NCI-H1694 treated with DMSO at 0.1 percent for 48 hours (cell line): ENCODE data around the gene COX6B1.
"Not testable (repeated sequence)": the region's sequence is repeated elsewhere in the genome, so short reads cannot be mapped to it uniquely, and the experiment has no call there.

Experiments used
- DNase-seq: peaks from one replicate; lab custom pipeline; 2025; lab: John Stamatoyannopoulos, UW

The COX6B1 gene, protein sequence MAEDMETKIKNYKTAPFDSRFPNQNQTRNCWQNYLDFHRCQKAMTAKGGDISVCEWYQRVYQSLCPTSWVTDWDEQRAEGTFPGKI

DNA sequence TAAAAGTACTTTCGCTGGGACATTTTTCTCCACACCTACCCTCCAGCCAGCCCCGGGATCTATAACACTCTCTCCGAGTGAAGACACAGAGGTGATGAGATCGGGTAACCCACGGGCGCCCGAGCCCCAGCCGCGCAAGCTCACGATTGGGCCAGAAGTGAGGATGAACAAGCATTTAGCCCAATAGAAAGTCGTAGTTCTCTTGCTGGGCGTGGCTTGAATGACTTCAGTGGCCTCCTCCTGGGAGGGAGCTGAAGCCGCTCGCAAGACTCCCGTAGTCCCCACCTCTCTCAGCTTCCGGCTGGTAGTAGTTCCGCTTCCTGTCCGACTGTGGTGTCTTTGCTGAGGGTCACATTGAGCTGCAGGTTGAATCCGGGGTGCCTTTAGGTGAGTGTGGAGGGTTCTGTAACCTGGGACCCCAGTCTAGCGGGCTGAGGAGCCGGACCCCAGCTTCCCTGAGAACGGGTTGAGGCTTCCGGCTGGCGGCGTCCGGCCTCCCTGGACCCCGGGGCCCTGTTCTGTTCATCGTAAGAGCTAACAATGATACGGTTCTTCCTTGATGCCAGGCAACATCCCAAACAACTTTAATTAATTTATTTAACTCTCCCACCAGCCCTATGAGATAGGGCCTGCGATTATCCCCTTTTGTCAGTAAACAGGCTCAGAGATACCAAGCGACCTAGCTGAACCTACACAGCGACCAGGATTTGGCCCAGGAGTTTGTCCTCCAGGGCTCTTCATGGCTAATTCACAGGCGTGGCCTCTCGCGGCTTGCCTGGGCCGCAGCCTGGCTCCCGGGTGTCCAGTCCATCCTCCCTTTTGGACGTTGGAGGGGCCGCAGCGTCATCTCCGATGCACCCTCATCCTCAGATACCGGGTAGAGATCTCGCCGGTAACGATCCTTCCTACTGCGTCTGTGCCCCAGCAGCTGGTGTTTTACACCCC, at the start of gene COX6B1:
Gene COX6B1, plus strand, starts transcription at position 307 of the 945 bp plus-strand sequence. CDS start 2,921 bp downstream, outside the sequence.
- DNase-seq, result peak; percentile 99

DNA sequence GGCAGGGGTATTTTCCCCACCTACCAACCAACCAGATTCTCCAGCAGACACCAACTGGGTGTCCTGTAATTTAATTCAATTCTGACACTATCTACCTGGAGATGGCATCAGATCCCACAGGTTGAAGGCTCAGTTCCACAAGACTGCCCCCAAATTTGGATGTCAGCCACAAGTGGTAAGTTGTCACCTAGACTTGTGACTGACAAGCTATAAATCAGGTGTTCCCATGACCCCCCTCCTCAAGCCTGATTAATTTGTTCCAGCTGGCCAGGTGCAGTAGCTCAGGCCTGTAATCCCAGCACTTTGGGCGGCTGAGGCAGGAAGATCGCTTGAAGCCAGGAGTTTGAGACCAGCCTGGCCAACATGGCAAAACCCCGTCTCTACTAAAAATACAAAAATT, 46.2 kb upstream of the COX6B1 start:
- no peak for DNase-seq

DNA sequence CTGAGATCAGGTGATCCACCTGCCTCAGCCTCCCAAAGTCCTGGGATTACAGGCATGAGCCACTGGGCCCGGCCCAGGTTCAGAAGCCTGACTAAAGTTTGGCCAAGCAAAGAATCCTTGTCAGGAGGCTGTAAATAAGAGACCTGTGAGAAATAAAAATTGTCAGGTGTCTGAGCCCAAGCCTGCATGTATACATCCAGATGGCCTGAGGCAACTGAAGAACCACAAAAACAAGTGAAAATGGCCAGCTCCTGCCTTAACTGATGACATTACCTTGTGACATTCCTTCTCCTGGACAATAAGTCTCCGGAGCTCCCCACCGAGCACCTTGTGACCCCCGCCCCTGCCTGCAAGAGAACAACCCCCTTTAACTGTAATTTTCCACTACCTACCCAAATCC, 43.7 kb upstream of the COX6B1 start:
- not testable (repeated sequence) for DNase-seq

DNA sequence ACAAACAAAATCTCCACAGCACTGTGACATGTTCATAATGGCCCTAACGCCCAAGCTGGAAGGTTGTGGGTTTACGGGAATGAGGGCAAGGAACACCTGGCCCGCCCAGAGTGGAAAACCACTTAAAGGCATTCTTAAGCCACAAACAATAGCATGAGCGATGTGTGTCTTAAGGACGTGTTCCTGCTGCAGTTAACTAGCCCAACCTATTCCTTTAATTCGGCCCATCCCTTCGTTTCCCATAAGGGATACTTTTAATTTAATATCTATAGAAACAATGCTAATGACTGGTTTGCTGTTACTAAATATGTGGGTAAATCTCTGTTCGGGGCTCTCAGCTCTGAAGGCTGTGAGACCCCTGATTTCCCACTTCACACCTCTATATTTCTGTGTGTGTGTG, 41.0 kb upstream of the COX6B1 start:
- DNase-seq, result not testable (repeated sequence)

DNA sequence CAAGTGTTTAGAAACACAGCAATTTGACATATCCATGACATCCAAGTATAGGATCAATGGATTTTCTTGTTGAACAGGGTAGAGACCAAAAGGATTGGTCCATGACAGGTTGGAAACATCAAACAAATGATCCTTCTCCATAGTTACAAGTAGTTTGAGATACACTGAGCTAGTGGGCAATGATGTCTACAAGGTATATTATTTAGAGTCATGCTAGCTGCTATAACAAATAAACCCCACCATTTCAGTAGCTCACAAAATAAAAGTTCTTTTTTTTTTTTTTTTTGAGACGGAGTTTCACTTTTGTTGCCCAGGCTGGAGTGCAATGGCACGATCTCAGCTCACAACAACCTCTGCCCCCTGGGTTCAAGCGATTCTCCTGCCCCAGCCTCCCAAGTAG, 40.5 kb upstream of the COX6B1 start:
- no peak for DNase-seq

DNA sequence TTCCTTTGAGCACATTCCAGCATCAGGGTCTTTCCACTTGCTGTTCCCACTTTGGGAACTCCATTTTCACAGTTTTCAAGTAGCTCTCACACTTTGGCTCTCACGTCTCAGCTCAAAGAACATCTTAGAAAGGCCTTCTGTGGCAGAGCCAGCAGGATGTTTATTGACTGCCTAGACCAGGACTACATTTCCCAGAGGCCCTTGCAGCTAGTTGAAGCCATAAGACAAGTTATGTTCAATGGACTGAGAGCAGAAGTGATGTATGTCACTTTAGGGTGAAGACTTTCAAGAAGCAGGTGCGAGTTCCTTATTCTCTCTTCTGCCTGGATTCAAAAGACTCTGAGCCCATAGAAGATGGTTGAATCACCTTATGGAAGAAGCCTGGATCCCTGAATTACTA, 39.9 kb upstream of the COX6B1 start:
- DNase-seq, result no peak

DNA sequence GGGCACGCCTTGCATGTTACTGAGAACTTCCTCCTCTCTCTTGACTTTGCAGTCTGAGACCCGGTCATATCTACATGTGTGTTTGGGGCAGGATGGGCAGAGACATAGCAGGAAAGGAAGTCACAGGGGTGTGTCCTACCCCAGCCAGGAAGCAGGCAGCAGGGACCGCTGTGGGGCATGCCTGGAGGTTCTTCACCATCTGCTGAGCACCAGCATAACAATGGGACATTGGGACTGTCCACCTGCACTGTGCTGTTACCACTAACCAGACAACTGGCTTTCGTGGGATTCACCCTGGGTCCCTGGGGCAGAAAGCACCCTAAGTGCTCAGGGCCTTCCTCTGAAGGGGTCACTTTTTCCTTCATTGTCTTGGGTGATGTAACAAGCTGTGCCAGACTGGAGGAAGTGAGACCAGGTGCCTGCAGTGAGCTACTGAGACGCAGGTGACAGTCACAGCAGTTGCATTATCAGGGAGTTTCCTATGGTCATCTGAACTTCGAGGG, 38.2 kb upstream of the COX6B1 start:
- no peak for DNase-seq

DNA sequence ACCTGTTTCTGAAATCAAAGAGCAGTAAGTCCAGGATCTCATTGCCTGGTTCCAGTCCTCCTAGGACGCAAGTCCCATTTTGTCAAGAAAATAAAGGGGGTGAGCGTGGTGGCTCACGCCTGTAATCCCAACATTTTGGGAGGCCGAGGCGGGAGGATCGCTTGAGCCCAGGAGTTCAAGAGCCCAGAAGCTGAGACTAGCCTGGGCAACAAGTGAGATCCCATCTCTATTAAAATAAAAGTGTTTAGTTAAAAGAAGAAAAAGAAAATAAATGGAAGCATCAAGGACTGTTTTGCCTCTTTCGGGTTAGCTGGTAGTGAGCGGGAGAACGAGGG, 35.9 kb upstream of the COX6B1 start:
- DNase-seq, result no peak

DNA sequence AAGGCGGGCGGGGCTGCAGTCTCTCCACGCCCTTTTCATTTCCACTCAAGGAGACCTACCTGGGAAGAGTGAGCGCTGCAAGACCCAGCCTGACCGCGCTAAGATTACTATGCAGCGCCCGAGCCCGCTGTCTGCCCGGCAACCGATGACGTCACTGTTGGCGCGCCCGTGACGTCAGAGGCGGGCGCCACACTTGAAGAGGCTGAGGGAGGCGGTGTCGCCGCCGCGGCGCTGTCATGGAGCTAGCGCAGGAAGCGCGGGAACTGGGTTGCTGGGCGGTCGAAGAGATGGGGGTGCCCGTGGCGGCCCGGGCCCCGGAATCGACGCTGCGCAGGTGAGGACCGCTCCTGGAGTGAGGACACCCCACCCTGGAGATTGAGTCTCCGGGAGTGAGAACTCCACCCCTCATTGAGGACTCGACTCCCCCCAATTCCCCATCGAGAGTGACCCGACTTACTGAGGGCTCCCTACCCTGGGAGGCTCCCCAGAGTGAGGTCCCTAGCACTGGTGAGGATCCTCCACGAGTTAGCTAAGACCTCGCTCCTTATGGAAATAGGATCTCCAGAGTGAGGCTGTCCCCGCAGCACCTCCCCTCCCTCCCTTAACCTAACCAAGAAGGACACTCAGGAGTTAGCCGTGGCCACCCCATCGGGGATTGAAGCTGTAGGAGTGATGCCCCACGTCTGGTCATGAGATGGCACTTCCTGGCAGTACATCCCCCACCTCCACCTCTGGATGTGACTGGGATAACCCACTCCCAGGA, 35.4 kb upstream of the COX6B1 start, which contains the start of gene HAUS5:
Gene HAUS5, plus strand, starts transcription at position 177 of the 763 bp plus-strand sequence. Its CDS starts 60 bp downstream, at position 237.
- DNase-seq, result peak; percentile 78

DNA sequence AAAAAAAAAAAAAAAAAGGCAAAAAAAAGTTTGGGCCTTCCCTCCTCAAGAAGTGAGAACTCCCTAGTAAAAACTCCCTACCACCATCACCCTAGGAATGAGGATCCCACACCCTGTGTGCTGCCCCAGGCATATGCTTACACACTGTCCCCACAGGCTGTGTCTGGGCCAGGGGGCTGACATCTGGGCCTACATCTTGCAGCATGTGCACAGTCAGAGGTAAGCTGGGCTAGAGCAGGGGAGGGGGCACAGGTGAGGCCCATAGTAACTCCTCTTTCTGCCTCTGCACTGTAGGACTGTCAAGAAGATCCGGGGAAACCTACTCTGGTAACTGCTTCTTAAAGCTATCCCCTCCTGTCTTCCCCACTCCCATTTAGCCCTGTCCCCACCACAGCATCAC, 34.5 kb upstream of the COX6B1 start:
- DNase-seq, result no peak

DNA sequence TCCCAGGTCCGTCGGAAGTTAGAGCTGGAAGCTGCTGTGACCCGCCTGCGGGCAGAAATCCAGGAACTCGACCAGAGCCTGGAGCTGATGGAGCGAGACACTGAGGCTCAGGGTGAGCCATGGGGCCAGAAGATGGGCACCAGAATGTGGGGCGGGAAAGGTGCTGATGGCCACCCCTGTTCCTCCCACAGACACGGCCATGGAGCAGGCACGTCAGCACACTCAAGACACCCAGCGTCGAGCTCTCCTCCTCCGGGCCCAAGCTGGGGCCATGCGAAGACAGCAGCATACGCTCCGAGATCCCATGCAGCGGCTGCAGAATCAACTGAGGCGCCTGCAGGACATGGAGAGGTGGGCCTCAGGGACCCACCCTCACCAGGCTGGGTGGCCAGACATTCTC, 33.1 kb upstream of the COX6B1 start:
- DNase-seq, result no peak

DNA sequence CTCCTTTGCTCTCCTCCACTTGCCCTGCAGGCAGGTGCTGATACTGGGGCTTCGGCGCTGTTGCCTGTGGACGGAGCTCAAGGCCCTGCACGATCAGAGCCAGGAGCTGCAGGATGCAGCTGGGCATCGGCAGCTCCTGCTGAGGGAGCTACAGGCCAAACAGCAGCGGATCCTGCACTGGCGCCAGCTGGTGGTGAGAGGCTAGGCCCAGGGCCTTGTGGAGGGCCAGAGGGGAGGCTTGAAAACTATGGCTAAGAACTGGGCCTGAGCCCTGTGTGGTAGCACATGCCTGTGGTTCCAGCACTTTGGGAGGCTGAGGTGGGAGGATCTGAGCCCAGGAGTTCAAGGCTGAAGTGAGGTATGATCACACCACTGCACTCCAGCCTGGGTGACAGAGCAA, 29.3 kb upstream of the COX6B1 start:
- DNase-seq, result no peak

DNA sequence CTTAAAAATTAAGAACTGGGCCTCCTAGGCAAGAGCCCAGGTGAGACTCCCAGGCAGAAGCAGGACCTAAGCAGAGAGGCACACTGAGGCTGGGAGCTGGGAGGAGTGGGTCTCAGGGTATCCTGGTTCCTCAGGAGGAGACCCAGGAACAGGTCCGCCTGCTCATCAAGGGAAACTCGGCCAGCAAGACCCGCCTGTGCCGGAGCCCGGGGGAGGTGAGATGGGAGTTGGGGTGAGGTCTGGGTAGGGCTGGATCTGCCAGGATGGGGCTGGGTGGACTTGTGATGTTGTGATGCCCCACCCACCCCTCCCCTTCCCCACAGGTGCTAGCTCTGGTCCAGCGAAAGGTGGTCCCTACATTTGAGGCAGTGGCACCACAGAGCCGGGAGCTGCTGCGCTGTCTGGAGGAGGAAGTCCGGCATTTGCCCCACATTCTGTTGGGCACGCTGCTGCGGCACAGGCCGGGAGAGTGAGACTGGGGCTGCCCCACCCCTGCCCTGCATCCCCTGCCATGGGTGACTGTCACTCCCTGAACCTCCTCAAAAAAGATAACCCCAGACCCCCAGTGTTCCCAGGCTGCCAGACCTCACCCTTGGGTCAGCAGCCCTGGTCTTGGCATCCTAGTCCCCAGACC, 28.7 kb upstream of the COX6B1 start:
- no peak for DNase-seq

DNA sequence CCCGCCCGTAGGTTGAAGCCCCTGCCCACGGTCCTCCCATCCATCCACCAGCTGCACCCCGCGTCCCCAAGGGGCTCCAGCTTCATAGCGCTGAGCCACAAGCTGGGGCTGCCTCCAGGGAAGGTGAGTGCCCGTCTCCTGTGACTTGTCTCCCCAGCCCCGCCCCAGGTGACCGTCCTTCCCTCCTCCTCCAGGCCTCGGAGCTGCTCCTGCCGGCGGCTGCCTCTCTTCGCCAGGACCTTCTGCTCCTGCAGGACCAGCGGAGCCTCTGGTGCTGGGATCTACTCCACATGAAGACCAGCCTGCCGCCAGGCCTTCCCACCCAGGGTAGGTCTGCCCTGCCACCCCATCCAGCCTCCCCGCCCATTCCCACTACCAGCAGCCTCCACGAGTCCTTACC, 28.1 kb upstream of the COX6B1 start:
- no peak for DNase-seq

DNA sequence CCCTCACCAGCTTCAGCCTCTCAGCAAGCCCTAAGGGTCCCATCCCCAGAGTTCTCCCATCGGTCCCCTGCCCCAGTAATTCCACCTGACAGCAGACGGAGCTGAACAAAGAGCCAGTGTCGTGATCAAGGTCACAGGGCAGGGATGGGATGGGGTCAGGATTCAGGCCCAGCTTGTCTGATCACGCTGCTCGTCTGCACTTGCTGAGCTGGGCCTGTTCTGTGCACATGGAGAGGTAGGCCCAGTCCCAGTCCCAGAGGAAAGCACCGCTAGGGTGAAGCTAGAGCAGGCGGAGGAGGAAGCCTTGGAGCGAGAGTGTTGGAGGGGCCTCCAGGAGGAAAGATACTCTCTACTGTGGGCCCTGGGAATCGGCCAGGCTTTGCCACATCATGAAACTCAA, 26.4 kb upstream of the COX6B1 start:
- DNase-seq, result no peak

DNA sequence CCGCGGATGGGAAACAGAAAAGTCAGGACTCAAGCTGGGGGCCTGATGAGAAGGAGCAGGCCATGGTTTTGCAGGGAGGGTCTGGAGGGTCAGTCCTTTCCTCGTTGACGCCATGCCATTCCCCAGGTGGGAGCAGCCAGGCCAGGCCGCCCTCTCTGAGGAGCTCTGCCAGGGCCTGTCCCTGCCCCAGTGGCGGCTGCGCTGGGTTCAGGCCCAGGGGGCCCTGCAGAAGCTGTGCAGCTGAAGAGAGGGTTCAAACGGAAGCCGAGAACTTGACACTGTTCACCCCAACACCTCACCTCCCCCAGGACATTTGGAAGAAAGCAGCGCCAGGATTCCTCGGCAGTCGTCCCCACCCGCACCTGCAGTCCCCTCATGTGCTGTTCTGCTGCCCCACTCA, 25.4 kb upstream of the COX6B1 start:
- DNase-seq, result no peak

DNA sequence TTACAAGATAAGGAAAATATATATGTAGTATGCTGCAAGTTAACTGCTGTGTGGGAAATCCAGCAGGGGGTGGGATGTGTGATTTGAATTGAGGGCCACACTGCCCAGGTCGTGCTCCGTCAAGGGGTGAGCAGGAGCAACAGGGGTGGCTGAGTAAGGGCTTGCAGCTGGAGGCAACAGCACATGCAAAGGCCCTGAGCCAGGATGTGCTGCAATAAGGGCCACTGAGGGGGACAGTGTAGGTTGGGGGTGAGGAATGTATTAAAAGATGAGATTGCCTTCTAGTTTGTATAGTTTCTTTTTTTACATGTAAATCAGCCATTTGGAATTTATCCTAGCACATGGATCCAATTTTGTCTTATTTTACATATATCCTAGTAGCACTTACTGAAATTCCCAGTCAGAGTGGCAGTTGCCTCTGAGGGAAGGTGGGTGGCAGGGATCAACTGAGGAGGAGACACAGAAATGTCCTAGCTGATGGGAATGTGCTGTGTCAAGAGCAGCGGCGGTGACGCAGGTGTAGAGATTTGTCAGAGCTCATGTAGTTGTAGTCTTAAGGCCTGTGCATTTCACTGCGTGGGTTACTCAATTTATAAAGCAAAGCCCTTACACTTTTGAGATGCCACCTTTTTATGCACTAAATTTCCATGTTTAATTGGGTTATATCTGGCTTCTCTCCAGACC, 24.7 kb upstream of the COX6B1 start:
- no peak for DNase-seq

DNA sequence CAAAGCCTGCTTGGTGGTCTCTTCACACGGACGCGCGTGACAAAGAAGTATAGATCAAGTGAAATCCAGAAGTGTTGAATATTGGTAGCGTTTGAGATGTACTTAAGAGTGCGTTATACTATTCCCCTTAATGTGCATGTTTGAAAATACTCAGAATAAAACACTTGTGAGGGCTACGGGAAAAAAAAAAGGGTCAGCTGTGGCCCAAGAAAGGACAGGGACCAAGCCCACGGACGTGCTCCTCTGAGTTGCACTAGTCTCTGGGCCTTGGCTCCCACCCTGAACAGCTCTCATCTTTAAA, 19.9 kb upstream of the COX6B1 start:
- no peak for DNase-seq

DNA sequence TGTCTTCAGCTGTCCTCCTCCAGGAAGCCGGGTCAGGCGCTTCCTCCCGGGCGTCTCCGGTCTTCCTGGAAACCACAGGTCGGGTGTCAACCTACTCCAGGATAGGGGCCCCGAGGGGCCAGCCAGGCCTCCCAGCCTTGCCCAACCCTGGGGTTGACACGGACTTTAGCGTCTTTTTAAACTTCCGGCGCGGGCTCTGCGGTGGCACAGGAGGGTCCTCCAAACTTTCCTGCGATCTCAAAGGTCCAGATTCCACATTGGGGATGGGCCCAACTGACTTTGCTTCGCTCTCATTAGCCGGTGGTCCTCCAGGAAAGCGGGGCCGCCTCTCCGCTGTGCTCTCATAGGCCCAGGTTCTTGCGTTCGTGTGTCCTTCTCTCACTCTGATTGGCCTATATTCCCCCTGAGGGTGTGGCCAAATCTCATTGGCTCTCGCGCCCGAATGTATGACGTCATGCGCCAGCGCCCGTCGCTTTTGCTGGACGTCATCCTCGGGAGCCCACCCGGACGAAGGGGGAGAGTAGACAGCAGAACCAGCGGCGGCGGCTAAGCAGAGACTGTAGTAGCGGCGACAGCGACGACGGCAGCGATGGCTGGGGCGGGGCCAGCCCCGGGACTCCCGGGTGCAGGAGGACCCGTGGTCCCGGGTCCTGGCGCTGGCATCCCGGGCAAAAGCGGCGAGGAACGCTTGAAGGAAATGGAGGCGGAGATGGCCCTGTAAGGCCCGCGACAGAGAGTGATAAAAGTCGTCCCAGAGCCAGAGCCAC, 19.4 kb upstream of the COX6B1 start, which contains the start of gene RBM42:
Gene RBM42, plus strand, starts transcription at position 472 of the 767 bp plus-strand sequence. Its CDS starts 118 bp downstream, at position 590.
- peak; percentile 98 for DNase-seq

DNA sequence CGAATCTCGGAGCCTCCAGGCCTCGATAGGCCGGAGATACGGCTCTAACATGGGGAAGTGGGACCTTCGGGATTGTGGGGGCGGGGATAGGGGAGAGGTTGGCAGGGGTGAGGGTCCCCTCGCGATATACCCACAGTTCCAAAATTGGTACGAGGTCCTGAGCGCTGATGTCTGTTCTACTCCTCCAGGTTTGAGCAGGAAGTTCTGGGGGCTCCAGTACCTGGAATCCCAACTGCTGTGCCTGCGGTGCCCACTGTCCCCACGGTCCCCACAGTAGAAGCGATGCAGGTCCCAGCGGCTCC, 18.8 kb upstream of the COX6B1 start:
- DNase-seq, result no peak
